ENCODE measurements around the gene INSYN2B.

DNA sequence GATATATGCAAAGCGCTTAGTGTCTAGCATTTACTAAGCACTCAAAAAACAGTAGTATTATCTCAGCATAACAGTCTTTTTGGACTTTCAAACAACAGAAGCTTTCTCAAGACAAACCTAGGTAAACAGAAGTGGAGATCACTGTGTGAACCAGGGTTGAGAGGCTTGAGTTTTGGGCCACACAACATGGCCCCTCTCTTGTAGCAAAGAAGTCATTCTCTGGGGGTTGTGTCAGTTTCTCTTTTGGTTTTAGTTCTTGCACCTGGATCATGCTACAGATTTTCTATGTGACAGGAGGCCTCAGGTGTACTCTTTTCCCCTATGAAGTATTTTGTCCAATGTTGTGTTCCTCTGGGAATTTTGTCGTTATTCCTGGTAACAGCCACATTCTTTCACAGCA, 30.0 kb downstream of the INSYN2B start:
- TF ChIP-seq, protein P1, sequence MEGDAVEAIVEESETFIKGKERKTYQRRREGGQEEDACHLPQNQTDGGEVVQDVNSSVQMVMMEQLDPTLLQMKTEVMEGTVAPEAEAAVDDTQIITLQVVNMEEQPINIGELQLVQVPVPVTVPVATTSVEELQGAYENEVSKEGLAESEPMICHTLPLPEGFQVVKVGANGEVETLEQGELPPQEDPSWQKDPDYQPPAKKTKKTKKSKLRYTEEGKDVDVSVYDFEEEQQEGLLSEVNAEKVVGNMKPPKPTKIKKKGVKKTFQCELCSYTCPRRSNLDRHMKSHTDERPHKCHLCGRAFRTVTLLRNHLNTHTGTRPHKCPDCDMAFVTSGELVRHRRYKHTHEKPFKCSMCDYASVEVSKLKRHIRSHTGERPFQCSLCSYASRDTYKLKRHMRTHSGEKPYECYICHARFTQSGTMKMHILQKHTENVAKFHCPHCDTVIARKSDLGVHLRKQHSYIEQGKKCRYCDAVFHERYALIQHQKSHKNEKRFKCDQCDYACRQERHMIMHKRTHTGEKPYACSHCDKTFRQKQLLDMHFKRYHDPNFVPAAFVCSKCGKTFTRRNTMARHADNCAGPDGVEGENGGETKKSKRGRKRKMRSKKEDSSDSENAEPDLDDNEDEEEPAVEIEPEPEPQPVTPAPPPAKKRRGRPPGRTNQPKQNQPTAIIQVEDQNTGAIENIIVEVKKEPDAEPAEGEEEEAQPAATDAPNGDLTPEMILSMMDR (IDR thresholded peaks at IDR 0.05; ENCODE audit: poor library complexity) = no peak
- TF ChIP-seq EZH2 (IDR thresholded peaks at IDR 0.05; ENCODE audit: borderline replicate concordance) = no peak

All from hepatocyte (in vitro differentiated cells).